WTC11 (cell line): Measurements from ENCODE around the gene GIT1. TPM values are rescaled to one million over a fixed set of nuclear protein-coding genes. Genes with fewer than 3 reads are reported as not detected.

Experiments
- ATAC-seq: fragments of 200-7000 bp; cut with Tn5 transposase; 2 replicates; pipeline ENCODE4 v1.10.0; 2021; ENCODE audit warnings: mild to moderate bottlenecking, moderate library complexity
- CTCF ChIA-PET: fragments of 300-600 bp; sonication (Branson Sonifier 250); formaldehyde crosslinking; loops from one replicate; lab custom pipeline; 2021; ENCODE audit warnings: antibody characterized with exemption; lab: Charles Lee
- POLR2A ChIA-PET: fragments of 350-600 bp; sonication (Branson Sonifier 250); formaldehyde crosslinking; loops from one replicate; lab custom pipeline; 2021; ENCODE audit warnings: antibody characterized with exemption; lab: Charles Lee
- DNase-seq: peaks from one replicate; pipeline ENCODE4 v3.0.0; 2021; ENCODE audit warnings: low spot score
- H3K27ac Mint-ChIP-seq: 2 replicates; pipeline ENCODE4 v1.8.0; 2021; ENCODE audit warnings: mixed read lengths
- H3K27me3 Mint-ChIP-seq: 2 replicates; pipeline ENCODE4 v1.8.0; 2021; ENCODE audit warnings: low read depth, mild to moderate bottlenecking, moderate library complexity, mixed read lengths
- H3K36me3 Mint-ChIP-seq: 2 replicates; pipeline ENCODE4 v1.8.0; 2021; ENCODE audit warnings: mixed read lengths
- H3K4me1 Mint-ChIP-seq: 2 replicates; pipeline ENCODE4 v1.8.0; 2022; ENCODE audit warnings: mixed read lengths
- H3K4me3 Mint-ChIP-seq: 2 replicates; pipeline ENCODE4 v1.8.0; 2021; ENCODE audit warnings: mild to moderate bottlenecking, moderate library complexity, mixed read lengths
- H3K9me3 Mint-ChIP-seq: 2 replicates; pipeline ENCODE4 v1.8.0; 2021; ENCODE audit warnings: mixed read lengths
- E2F4 ChIP-seq: sonication (generic); formaldehyde crosslinking; IDR thresholded peaks from 2 replicates; pipeline ENCODE4 v1.8.1; 2022; ENCODE audit warnings: low read depth, mild to moderate bottlenecking, moderate library complexity, missing genetic modification reagents, borderline replicate concordance
- NR1H2 ChIP-seq: sonication (generic); formaldehyde crosslinking; IDR thresholded peaks from 2 replicates; pipeline ENCODE4 v1.9.0; 2021; ENCODE audit warnings: mild to moderate bottlenecking, moderate library complexity, missing genetic modification reagents
- ZNF281 ChIP-seq: sonication (generic); formaldehyde crosslinking; IDR thresholded peaks from 2 replicates; pipeline ENCODE4 v1.8.0; 2023; ENCODE audit warnings: mild to moderate bottlenecking, missing genetic modification reagents
- ZNF317 ChIP-seq: sonication (generic); formaldehyde crosslinking; IDR thresholded peaks from 2 replicates; pipeline ENCODE4 v1.8.1; 2023; ENCODE audit warnings: low read depth, mild to moderate bottlenecking, moderate library complexity, missing genetic modification reagents, borderline replicate concordance
- total RNA-seq: library from RNA; stranded (reverse); gene quantifications from 3 replicates; pipeline ENCODE4 v1.2.3, GENCODE V29; 2021

Gene GIT1
- total RNA-seq, 1 experiment from 2014 or later: 66.9 TPM

GRCh38 chr17:29524692-29525091 lies 64.8 kb downstream of the GIT1 start:
- Mint-ChIP-seq H3K27ac (no peak overlapping the region), H3K4me3 (no peak overlapping the region), H3K4me1 (no peaks in the 10 kb centered on the region), H3K27me3 (no peaks in the 10 kb centered on the region), H3K9me3 (no peaks in the 10 kb centered on the region), H3K36me3 (peaks cover 33% of the 10 kb centered on the region)
- ChIA-PET POLR2A (no interaction called here), CTCF (interaction anchor here (0.9 to 2.0 kb wide), 2 partner anchors 11 to 12 kb away, joined by 3 to 11 read pairs; no protein-coding TSS in a partner anchor)
- ATAC-seq: no peak
- no peak for DNase-seq
- TF ChIP-seq E2F4: no peak
- TF ChIP-seq ZNF281 (CRISPR knock-in tag): no peak
- no peak for TF ChIP-seq ZNF317 (CRISPR knock-in tag)
- no peak for TF ChIP-seq NR1H2

Other genes with a start within 250 kb of the GIT1 start
- gene TAOK1, start 199.3 kb downstream of the GIT1 start, total RNA-seq: 86.4 to 87.1 TPM (median 86.5 TPM) in 3 replicates
- 2.6 to 3.3 TPM (median 2.8 TPM) in 3 replicates for gene ABHD15, start 22.6 kb downstream of the GIT1 start, total RNA-seq
- 33.1 to 41.9 TPM (median 36.7 TPM) in 3 replicates for gene TP53I13, start 20.9 kb downstream of the GIT1 start, total RNA-seq
- gene ANKRD13B, start 3.5 kb upstream of the GIT1 start, total RNA-seq: 29.8 to 45.5 TPM (median 32.2 TPM) in 3 replicates
- 6.4 to 8.9 TPM (median 7.5 TPM) in 3 replicates for gene CORO6, start 33.3 kb upstream of the GIT1 start, total RNA-seq